ENCODE measurements around the gene CHAT.

Gene CHAT

GRCh38 chr10:49618821-49619220 is 5.0 kb downstream of the CHAT start:
- TF ChIP-seq CTCF (conservative IDR thresholded peaks at IDR 0.05), result no peak

GRCh38 chr10:49619613-49620012 is 5.8 kb downstream of the CHAT start:
- TF ChIP-seq CTCF (conservative IDR thresholded peaks at IDR 0.05), result no peak
- no peak overlapping the region for H3K27ac ChIP-seq

More at GRCh38 chr10:49618821-49619220, 5.0 kb downstream of the CHAT start:
- no peak overlapping the region for H3K27ac ChIP-seq

GRCh38 chr10:49620286-49620810 is 6.5 kb downstream of the CHAT start:
- no peak overlapping the region for H3K27ac ChIP-seq
- TF ChIP-seq CTCF (conservative IDR thresholded peaks at IDR 0.05), result no peak

GRCh38 chr10:49620841-49621378 is 7.1 kb downstream of the CHAT start:
- H3K27ac ChIP-seq, result no peak overlapping the region
- TF ChIP-seq CTCF (conservative IDR thresholded peaks at IDR 0.05), result no peak

- no peak overlapping the region for H3K27ac ChIP-seq
- TF ChIP-seq CTCF (conservative IDR thresholded peaks at IDR 0.05), result no peak
These were observed 7.7 kb downstream of the CHAT start for GRCh38 chr10:49621561-49621960.

- TF ChIP-seq CTCF (conservative IDR thresholded peaks at IDR 0.05), result no peak
- H3K27ac ChIP-seq, result no peak overlapping the region
These were observed 8.9 kb downstream of the CHAT start for GRCh38 chr10:49622426-49623425.

GRCh38 chr10:49624629-49625028 is 10.8 kb downstream of the CHAT start:
- TF ChIP-seq CTCF (conservative IDR thresholded peaks at IDR 0.05), result no peak
- H3K27ac ChIP-seq, result no peak overlapping the region

Measured in VCaP (cell line).